MV-4-11 (cell line): ENCODE results near the gene DSCAM.

Source experiments
- DNase-seq: peaks from one replicate; lab custom pipeline; 2025; lab: John Stamatoyannopoulos, UW

DSCAM gene

GRCh38 chr21:40169971-40170370 is 677.0 kb downstream of the DSCAM start:
- DNase-seq, result no peak

GRCh38 chr21:40166291-40166843 is 680.6 kb downstream of the DSCAM start:
- no peak for DNase-seq

DNA sequence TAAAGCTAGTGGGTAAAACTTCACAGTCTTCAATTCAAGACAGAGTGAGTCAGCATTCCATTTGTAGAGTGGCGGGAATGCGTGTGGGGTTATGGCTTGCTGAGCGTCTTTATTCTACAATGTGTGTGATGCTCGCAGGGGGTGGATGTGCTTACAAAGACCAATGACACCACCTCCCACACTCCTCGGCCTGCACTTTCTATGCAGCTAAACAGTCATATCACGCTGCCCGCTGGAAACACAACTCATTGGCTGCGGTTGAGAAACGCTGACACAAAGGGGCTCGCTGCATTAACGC is 681.2 kb downstream of the DSCAM start:
- no peak for DNase-seq

DNA sequence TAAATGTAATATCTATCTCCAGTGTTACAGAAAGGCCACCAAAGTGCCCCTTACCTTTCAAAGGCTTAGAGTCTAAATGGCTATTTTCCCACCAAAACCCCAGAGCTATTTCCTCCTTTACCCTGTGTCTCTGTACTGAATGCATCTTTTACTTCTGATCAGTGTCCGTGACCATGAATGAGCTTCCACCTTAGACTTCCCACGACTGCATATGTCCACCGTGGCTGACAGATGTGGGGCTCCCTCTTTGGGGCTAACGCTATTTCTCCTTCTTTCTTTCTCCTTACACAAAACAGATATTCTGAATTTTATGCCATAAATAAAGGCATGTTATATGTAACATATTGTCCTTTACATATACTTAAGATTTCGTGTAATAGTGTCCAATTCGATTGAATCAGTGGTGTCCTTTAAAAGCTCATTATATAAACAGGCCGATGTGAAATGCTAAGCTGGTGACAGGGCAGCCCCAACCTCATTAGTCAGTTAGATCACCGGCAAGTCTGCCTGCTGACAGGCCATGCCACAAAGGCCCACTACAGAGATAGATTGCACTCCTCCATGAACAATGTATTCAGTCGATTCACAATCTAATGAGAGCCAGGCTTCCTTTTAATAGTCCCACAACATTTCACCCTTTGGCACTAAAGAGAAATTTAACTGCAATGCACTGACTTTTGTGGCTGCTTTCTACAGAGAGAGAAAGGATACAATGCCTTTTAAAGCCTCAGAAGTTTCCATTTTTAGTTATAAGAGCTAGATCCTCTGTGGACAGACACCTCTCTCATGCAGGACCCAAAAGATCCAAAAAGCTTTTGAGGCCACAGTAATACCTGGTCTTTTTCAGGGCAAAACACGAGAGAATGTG is 681.8 kb downstream of the DSCAM start:
- no peak for DNase-seq

DNA sequence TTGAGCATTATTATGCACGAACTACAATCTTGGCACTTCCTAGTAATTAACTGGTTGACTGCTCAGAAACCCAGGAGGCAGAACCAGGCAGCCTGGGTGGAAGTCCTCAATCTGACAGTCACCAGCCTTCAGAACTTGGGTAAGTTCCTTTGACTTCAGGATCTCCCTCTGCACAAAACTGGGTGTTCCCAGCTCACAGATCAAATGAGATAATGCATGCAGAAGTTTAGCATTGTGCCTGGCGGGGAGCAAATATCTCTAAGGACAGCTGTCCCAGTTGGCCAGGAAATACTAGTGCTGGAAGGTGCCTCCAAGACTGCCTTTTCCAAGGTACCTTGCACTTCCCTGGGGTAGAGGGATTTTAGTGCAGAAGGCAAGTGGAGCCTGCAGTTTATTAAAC is 684.9 kb downstream of the DSCAM start:
- DNase-seq, result no peak

- DNase-seq, result no peak
Measured at GRCh38 chr21:40160911-40161310, 686.0 kb downstream of the DSCAM start.

DNA sequence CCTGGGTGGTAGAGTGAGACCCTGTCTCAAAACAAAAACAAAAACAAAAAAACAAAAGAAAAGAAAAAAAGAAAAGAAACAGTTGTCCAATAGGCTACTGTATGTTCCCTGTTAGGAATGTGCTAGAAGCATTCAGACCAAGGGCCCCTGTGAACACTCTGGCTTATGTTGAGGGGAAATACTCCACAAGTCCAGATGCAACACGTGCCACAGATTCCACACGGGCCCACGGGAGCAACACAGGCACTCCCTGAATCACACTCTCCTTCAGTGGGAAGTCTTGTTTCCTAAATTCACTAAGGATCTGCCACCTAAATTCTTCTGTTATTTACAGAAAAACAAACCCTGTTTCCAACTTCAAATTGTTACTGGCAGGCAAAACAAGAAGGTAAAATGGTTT is 688.6 kb downstream of the DSCAM start:
- no peak for DNase-seq

DNA sequence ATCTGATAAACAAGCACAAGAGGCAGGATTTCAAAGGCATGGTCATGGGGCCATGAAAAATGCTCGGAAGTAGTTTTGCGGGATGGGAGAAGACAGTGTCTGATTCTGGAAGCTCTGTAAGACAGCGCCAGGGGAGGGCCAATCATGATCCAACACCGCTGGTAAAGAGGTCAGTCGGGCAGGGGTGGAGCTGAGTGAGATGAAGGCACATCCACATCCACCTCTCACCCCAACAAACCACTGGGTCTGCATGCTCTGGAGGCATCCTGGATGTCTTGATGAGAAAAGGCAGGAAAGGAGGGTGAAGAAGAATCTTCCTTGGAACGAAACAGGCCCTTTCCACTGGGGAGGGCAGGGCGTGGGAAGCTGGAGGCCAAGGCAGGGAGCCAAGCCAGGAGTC is 691.4 kb downstream of the DSCAM start:
- DNase-seq, result no peak

- DNase-seq, result no peak
Measured at GRCh38 chr21:40153351-40153750, 693.6 kb downstream of the DSCAM start.

DNA sequence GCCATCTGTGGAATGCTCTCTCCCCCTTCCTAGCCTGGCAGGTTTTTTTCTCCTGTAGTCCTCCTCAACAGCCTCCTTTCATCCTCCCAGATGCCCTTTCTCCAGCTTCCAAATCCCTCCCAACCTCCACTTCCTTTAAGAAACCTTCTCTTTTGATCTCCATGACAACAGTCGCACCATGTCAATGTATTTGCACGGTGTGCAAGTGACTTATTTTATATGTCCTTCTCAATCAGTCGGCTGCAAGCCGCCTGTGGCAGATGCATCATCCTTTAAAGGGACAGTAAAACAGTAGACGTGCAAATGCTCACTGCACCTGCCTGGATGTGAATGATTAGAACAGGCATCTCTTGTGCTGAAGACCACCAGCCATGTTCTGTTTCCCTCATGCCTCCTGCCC is 694.5 kb downstream of the DSCAM start:
- no peak for DNase-seq

GRCh38 chr21:40151611-40152010 is 695.3 kb downstream of the DSCAM start:
- no peak for DNase-seq

DNA sequence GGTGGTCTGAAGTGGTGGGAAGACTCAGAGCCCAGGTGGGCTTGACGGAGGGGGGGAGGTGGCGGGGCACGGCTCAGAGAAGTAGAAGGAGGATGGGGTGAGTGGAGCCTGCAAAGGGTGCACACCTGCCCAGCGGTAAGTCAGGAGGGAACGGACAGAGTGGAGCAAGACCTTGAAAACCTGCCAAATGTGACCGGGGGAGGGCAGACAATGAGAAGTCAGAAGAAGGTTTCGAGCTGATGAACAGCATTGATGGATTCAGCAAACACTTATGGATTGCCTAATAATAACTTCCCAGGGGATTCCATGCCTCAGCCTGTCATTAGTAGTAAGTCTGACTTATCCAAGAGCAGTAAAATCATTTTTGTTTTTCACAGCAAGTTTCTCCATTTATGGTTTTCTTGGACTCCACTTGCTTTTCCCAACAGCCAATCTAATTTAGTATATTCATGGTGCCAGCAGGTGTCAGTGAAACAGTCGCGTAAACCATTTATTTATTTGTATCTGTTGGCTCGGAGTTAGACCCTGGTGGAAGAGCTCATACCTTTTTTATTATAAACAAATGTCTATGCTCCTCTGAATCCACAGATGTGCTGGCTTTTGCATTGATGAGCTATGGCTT is 700.6 kb downstream of the DSCAM start:
- DNase-seq, result no peak

GRCh38 chr21:40143822-40144525 is 703.0 kb downstream of the DSCAM start:
- DNase-seq, result peak; percentile 16

GRCh38 chr21:40141621-40142020 is 705.3 kb downstream of the DSCAM start:
- no peak for DNase-seq

DNA sequence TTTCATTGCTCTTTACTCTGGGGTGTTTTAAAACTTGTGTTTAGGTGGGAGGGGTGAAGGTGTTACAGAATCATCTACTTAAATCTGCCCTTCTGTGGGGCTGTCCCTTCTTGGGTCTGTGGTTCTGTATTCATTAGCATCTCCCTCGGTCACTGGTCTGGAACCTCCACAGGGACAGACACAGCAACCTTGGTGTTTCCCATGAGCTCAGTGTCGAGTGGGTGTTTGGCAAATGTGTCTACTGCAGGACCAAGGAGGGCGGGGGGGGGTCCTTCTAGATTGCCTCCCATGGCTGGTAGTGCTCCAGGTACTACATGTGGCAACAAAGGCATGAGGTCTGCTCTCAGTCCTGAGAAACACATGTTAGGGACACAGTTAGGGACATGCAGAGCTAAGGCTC is 706.3 kb downstream of the DSCAM start:
- DNase-seq, result no peak

GRCh38 chr21:40139636-40140035 is 707.3 kb downstream of the DSCAM start:
- DNase-seq, result no peak

- DNase-seq, result no peak
Measured at GRCh38 chr21:40136571-40136970, 710.4 kb downstream of the DSCAM start.

- DNase-seq, result no peak
Measured at GRCh38 chr21:40134731-40135492, 712.0 kb downstream of the DSCAM start.

DNA sequence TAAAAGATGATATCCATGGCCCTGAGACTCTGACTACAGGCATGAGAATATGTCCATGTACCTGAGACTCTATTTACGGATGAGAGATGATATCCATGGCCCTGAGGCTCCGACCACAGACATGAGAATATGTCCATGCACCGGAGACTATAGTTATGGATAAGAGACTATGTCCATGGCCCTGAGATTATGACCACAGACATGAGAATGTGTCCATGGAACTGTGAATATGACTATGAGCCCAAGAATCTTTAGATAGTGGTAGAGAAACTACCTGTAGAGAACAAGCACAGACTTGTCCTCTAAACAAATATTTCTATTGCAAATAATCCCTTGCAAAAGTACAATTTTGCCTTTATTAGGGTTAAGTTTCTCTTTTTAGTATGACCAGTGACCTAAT is 716.5 kb downstream of the DSCAM start:
- no peak for DNase-seq

DNA sequence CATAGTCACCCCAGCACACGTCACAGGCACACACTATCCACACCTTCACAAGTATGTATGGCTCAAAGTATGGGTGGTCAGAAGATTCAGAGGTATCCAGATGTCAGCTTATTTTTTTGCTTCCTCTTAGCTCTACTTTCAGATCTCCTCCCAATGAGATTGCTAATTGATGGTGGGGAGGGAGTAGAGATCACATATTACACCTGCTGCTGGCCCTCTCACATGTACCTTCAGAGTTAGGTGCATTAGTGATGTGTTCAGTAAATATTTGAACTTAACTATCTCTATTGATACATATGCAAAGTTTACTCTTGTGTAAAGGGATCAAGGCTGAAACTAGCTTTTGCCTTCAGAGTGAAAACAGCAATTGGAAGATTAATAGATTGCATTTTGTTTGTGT is 717.1 kb downstream of the DSCAM start:
- no peak for DNase-seq

- no peak for DNase-seq
Measured at GRCh38 chr21:40128891-40129290, 718.1 kb downstream of the DSCAM start.

- no peak for DNase-seq
Measured at GRCh38 chr21:40120940-40121575, 725.9 kb downstream of the DSCAM start.
